ENCODE measurements around the gene NEDD4. TPM values are rescaled to one million over a fixed set of nuclear protein-coding genes. Genes with fewer than 3 reads are reported as not detected.
"Not testable (repeated sequence)": the region's sequence is repeated elsewhere in the genome, so short reads cannot be mapped to it uniquely, and the experiment has no call there.

NEDD4 gene
- total RNA-seq, 4 donors from 2014 or later, result 3.6 to 15.0 (median 14.4) TPM

DNA sequence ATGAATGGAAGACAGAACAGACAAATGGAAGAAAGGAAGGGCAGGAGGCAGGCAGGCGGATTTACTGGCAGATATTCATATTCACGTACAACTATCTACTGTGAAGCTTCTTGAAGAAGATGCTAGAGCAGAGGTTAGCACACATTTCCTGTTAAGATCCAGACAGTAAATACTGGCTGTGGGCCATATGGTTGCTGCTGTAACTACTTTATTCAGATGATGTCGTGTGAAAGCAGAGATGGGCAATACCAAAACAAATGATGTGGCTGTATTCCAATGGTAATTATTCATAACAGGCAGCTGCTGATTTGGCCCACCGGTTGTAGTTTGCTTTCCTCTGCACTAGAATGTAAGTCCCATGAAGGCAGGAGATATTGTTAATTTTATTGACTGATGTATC lies 134.8 kb downstream of the NEDD4 start:
- in situ Hi-C loops (cut with MboI; ENCODE audit: low pct_ligation_motif_present in 1 of 4, low pct_unique_long_range_greater_than_20kb in 1 of 4, low sequenced_read_pairs in 3 of 4) (no loop called here), intact Hi-C loops (cut with DNase I; ENCODE audit: low total_unique reads) (no loop called here)
- DNase-seq, result no peak
- no peaks in the 10 kb centered on the region for H3K4me1 ChIP-seq
- TF ChIP-seq POLR2AphosphoS5 (IDR thresholded peaks at IDR 0.05), result no peak
- no peak for TF ChIP-seq POLR2A (IDR thresholded peaks at IDR 0.05)
- TF ChIP-seq EP300 (IDR thresholded peaks at IDR 0.05; ENCODE audit: low read depth), result no peak
- TF ChIP-seq, protein P1, sequence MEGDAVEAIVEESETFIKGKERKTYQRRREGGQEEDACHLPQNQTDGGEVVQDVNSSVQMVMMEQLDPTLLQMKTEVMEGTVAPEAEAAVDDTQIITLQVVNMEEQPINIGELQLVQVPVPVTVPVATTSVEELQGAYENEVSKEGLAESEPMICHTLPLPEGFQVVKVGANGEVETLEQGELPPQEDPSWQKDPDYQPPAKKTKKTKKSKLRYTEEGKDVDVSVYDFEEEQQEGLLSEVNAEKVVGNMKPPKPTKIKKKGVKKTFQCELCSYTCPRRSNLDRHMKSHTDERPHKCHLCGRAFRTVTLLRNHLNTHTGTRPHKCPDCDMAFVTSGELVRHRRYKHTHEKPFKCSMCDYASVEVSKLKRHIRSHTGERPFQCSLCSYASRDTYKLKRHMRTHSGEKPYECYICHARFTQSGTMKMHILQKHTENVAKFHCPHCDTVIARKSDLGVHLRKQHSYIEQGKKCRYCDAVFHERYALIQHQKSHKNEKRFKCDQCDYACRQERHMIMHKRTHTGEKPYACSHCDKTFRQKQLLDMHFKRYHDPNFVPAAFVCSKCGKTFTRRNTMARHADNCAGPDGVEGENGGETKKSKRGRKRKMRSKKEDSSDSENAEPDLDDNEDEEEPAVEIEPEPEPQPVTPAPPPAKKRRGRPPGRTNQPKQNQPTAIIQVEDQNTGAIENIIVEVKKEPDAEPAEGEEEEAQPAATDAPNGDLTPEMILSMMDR (IDR thresholded peaks at IDR 0.05), result no peak
- no peaks in the 10 kb centered on the region for H3K36me3 ChIP-seq
- WGBS, 2 donors (ENCODE audit: low coverage in 1 of 2), result 71 to 93% methylated on average over 3 to 4 of the region's 4 CpGs
- no peak overlapping the region for H3K27ac ChIP-seq
- no peaks in the 10 kb centered on the region for H3K27me3 ChIP-seq
- no peaks in the 10 kb centered on the region for H3K9me3 ChIP-seq
- no peak overlapping the region for H3K4me3 ChIP-seq

DNA sequence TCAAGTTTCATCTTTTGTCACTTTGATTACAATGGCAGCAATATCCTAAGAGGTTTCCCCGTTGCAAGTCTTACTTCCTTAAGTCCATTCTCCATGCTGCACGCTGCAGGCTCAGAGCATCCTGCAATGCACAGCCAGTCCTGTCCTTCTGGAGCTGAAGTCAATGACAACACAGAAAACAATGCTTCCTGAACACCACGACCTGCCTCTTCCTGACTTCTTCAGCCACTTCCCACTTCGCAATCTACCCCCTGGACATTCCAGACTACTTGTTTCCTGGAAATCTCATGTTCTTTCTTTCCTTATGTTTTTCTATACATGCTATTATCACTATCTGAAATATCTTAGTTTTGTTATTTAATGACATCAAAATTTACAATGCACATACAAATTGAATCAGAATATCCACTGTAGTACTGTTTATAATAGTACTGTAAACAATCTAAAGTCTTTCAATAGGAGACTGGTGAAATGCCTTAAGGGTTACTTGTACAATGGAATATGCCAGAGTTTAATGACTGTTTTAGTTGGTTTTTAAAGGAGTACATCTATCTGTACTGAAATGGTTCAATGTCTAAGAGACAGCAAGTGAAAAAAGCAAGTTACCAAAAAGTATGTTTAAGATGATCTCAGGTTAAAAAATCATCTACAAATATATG lies 136.8 kb downstream of the NEDD4 start:
- no peaks in the 10 kb centered on the region for H3K4me1 ChIP-seq
- no peaks in the 10 kb centered on the region for H3K27me3 ChIP-seq
- DNase-seq, result no peak
- no peaks in the 10 kb centered on the region for H3K36me3 ChIP-seq
- intact Hi-C loops (cut with DNase I; ENCODE audit: low total_unique reads), result no loop called here
- H3K4me3 ChIP-seq, result no peak overlapping the region
- 67 to 71% methylated on average over 4 of the region's 4 CpGs for WGBS, 2 donors (ENCODE audit: low coverage in 1 of 2)
- in situ Hi-C loops (cut with MboI; ENCODE audit: low pct_ligation_motif_present in 1 of 4, low pct_unique_long_range_greater_than_20kb in 1 of 4, low sequenced_read_pairs in 3 of 4), result no loop called here
- no peaks in the 10 kb centered on the region for H3K9me3 ChIP-seq
- TF ChIP-seq, protein P1 (IDR thresholded peaks at IDR 0.05), result no peak
- TF ChIP-seq POLR2AphosphoS5 (IDR thresholded peaks at IDR 0.05) (no peak), EP300 (IDR thresholded peaks at IDR 0.05; ENCODE audit: low read depth) (no peak), POLR2A (IDR thresholded peaks at IDR 0.05) (no peak)
- H3K27ac ChIP-seq, result no peak overlapping the region

DNA sequence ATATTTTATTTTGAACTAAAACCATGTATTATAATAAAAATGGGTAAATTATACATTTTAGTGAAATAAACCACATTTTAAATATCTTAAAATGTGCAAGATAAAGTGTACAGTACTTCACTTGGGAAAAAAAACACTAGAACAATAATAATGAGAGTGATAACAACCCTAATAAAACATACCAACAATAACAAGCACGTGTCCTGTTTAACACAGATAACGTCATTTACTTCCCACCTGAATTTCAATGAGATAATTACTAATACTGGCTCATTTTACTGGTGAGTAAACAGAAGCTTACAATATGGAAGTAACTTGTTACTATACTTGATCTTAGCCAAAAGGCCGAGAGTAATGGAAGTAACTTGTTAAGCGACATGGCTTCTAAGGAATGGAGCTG lies 140.3 kb downstream of the NEDD4 start:
- Histone ChIP-seq H3K4me1 (no peaks in the 10 kb centered on the region), H3K9me3 (no peaks in the 10 kb centered on the region), H3K36me3 (no peaks in the 10 kb centered on the region), H3K27me3 (no peaks in the 10 kb centered on the region), H3K27ac (no peak overlapping the region), H3K4me3 (no peak overlapping the region)
- TF ChIP-seq, protein P1 (IDR thresholded peaks at IDR 0.05), result no peak
- TF ChIP-seq EP300 (IDR thresholded peaks at IDR 0.05; ENCODE audit: low read depth) (no peak), POLR2A (IDR thresholded peaks at IDR 0.05) (no peak), POLR2AphosphoS5 (IDR thresholded peaks at IDR 0.05) (no peak)
- 75 to 77% methylated on average over 4 of the region's 4 CpGs for WGBS, 2 donors (ENCODE audit: low coverage in 1 of 2)
- intact Hi-C loops (cut with DNase I; ENCODE audit: low total_unique reads), result no loop called here
- in situ Hi-C loops (cut with MboI; ENCODE audit: low pct_ligation_motif_present in 1 of 4, low pct_unique_long_range_greater_than_20kb in 1 of 4, low sequenced_read_pairs in 3 of 4), result no loop called here
- DNase-seq, result no peak

DNA sequence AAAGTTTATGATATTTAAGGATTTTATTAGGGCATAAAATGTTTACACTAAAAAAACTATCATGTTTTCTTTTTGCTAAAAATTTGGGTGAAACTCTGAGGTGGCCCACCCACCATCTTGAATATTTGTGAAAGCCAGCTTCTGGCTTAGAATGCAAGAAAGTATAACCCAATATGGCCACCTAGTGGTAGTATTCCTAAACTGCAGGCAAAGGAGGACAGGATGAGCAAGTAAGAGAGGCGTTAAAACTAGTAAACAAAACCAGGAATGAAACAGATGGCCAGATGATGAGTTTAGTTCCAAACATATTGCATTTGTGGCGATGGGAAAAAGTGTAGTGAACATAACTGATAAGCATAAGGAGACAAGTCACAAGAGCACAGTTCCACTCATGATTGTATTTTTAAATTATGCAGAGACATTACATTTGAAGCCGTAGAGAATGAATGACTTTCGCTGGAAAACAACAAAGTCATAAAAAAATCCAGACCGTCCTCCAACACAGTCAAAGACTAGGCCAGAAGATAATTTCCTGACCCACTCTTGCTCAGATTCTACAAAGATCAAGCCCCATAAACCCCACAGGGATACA lies 147.2 kb downstream of the NEDD4 start:
- in situ Hi-C loops (cut with MboI; ENCODE audit: low pct_ligation_motif_present in 1 of 4, low pct_unique_long_range_greater_than_20kb in 1 of 4, low sequenced_read_pairs in 3 of 4), result loop anchor here in 2 of 4 donors (5.0 to 25.0 kb wide), 2 partner anchors 184 to 199 kb away; no protein-coding TSS in a partner anchor

DNA sequence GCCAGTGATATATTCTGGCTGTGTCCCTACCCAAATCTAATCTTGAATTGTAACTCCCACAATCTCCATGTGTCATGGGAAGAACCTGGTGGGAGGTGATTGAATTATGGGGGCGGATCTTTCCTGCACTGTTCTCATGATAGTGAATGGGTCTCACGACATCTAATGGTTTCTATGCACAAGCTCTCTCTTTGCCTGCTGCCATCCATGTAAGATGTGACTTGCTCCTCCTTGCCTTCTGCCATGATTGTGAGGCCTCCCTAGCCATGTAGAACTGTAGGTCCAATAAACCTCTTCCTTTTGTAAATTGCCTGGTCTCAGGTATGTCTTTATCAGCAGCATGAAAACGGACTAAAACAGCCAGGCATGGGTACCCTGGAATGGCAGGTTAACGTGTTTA lies 150.5 kb downstream of the NEDD4 start:
- intact Hi-C loops (cut with DNase I; ENCODE audit: low total_unique reads); H3K9me3 ChIP-seq; H3K4me3 ChIP-seq; H3K4me1 ChIP-seq; H3K27ac ChIP-seq; H3K36me3 ChIP-seq; DNase-seq; H3K27me3 ChIP-seq: not testable (repeated sequence)
- in situ Hi-C loops (cut with MboI; ENCODE audit: low pct_ligation_motif_present in 1 of 4, low pct_unique_long_range_greater_than_20kb in 1 of 4, low sequenced_read_pairs in 3 of 4), result loop anchor here in 1 of 4 donors (25.0 kb wide), 1 partner anchor 181 kb away; no protein-coding TSS in a partner anchor
- 90 to 91% methylated on average over 3 to 4 of the region's 4 CpGs for WGBS, 2 donors (ENCODE audit: low coverage in 1 of 2)

More for the DNA sequence above, 147.2 kb downstream of the NEDD4 start:
- 44 to 46% methylated on average over 4 to 5 of the region's 5 CpGs for WGBS, 2 donors (ENCODE audit: low coverage in 1 of 2)
- TF ChIP-seq, protein P1 (IDR thresholded peaks at IDR 0.05), result peak; percentile 82 to 90 (median 85)
- TF ChIP-seq POLR2AphosphoS5 (IDR thresholded peaks at IDR 0.05), result no peak
- Histone ChIP-seq H3K27me3 (no peaks in the 10 kb centered on the region), H3K4me3 (no peak overlapping the region), H3K4me1 (no peaks in the 10 kb centered on the region), H3K9me3 (no peaks in the 10 kb centered on the region), H3K27ac (no peak overlapping the region), H3K36me3 (no peaks in the 10 kb centered on the region)
- DNase-seq, result peak; percentile 23
- intact Hi-C loops (cut with DNase I; ENCODE audit: low total_unique reads), result loop anchor here (5.0 kb wide), 1 partner anchor 199 kb away; no protein-coding TSS in a partner anchor
